Uterus (tissue), 4 donors: ENCODE data around the gene HYPK. TPM values are rescaled to one million over a fixed set of nuclear protein-coding genes. Genes with fewer than 3 reads are reported as not detected.

Source experiments
- DNase-seq, 2 donors: peaks; one replicate each; pipeline ENCODE4 v3.0.0-alpha.2; 2019 to 2020
- H3K27ac ChIP-seq, 2 donors: fragments of 200-600 bp; sonication (generic); 1 replicate in 1 of 2; 2 replicates in 1 of 2; pipeline ENCODE4 v1.5.1; 2016 to 2018
- H3K27me3 ChIP-seq, 2 donors: fragments of 200-600 bp; sonication (generic); one replicate each; pipeline ENCODE4 v1.5.1; 2018 to 2019; ENCODE audit warnings: control low read depth in 1 of 2
- H3K36me3 ChIP-seq, 2 donors: fragments of 200-600 bp; sonication (generic); one replicate each; pipeline ENCODE4 v1.5.1; 2019; ENCODE audit warnings: control low read depth in 1 of 2
- H3K4me1 ChIP-seq, 2 donors: fragments of 200-600 bp; sonication (generic); one replicate each; pipeline ENCODE4 v1.5.1; 2018 to 2019; ENCODE audit warnings: control low read depth in 1 of 2
- H3K4me3 ChIP-seq, 2 donors: fragments of 200-600 bp; sonication (generic); 1 replicate in 1 of 2; 2 replicates in 1 of 2; pipeline ENCODE4 v1.5.1; 2018 to 2019; ENCODE audit warnings: mild to moderate bottlenecking in 1 of 2
- H3K9me3 ChIP-seq, 2 donors: fragments of 200-600 bp; sonication (generic); one replicate each; pipeline ENCODE4 v1.5.1; 2019; ENCODE audit warnings: control low read depth in 1 of 2
- CTCF ChIP-seq, 4 experiments: fragments of 200-600 bp in 2 of 4; fragments of 450-650 bp in 2 of 4; sonication (generic) in 2 of 4; IDR thresholded peaks; one replicate each; pipeline ENCODE4 v1.5.1; 2016 to 2019; ENCODE audit warnings: antibody characterized with exemption in 4 of 4, mild to moderate bottlenecking in 2 of 4, moderate library complexity in 1 of 4
- POLR2A ChIP-seq, 2 donors: fragments of 450-650 bp; IDR thresholded peaks; one replicate each; pipeline ENCODE4 v1.6.1; 2016; ENCODE audit warnings: antibody characterized with exemption in 2 of 2, mild to moderate bottlenecking in 1 of 2, moderate library complexity in 1 of 2
- intact Hi-C: fragments of 100-400 bp; cut with DNase I; formaldehyde crosslinking; loops from one replicate; pipeline ENCODE4 v1.15.1; 2023; ENCODE audit warnings: low total_unique reads
- microRNA counts, 2 donors: library from miRNA; unstranded; fragments of <30 nt; microRNA quantifications; one replicate each; lab custom pipeline; 2016 to 2017
- microRNA-seq: library from miRNA; unstranded; fragments of <30 nt; microRNA quantifications from one replicate; pipeline ENCODE4, GENCODE V29; 2016; ENCODE audit warnings: borderline microRNAs expressed, borderline replicate concordance
- small RNA-seq: library from RNA; depleted of rRNA; stranded (forward); fragments of <200 nt; gene quantifications from one replicate; pipeline ENCODE3, GENCODE V24; 2016
- total RNA-seq, 4 donors: library from RNA; depleted of rRNA in 3 of 4; stranded (reverse); fragments of >200 nt in 3 of 4; gene quantifications; one replicate each; pipeline versions ENCODE4 v1.1.0 to v1.2.4, GENCODE V29; 2014 to 2023
- donor health status: DM: yes; HTN: yes; CAD: no.

The HYPK gene
- total RNA-seq, 4 donors from 2014 or later = 4.8 to 42.3 (median 14.1) TPM

- Histone ChIP-seq H3K27ac (no peak overlapping the region), H3K4me3 (no peak overlapping the region), H3K9me3 (no peaks in the 10 kb centered on the region), H3K36me3 (no peaks in the 10 kb centered on the region), H3K27me3 (no peaks in the 10 kb centered on the region), H3K4me1 (no peaks in the 10 kb centered on the region)
- no peak for DNase-seq
- intact Hi-C loops = no loop called here
- TF ChIP-seq POLR2A (IDR thresholded peaks at IDR 0.05) = no peak
- TF ChIP-seq CTCF (IDR thresholded peaks at IDR 0.05) = no peak
Observed at GRCh38 chr15:43845421-43845820, 45.0 kb downstream of the HYPK start.

- H3K27ac ChIP-seq = no peak overlapping the region
- no peak overlapping the region for H3K4me3 ChIP-seq
- TF ChIP-seq CTCF (IDR thresholded peaks at IDR 0.05) = no peak
- TF ChIP-seq POLR2A (IDR thresholded peaks at IDR 0.05) = no peak
- no peak for DNase-seq
- H3K36me3 ChIP-seq = no peaks in the 10 kb centered on the region
- H3K9me3 ChIP-seq = no peaks in the 10 kb centered on the region
- no peaks in the 10 kb centered on the region for H3K4me1 ChIP-seq
- intact Hi-C loops = no loop called here
- H3K27me3 ChIP-seq = no peaks in the 10 kb centered on the region
Observed at GRCh38 chr15:43851251-43851650, 50.9 kb downstream of the HYPK start.

GRCh38 chr15:43852607-43853006 lies 52.2 kb downstream of the HYPK start:
- Histone ChIP-seq H3K36me3 (no peaks in the 10 kb centered on the region), H3K4me3 (no peak overlapping the region), H3K4me1 (no peaks in the 10 kb centered on the region), H3K9me3 (no peaks in the 10 kb centered on the region), H3K27ac (no peak overlapping the region), H3K27me3 (no peaks in the 10 kb centered on the region)
- intact Hi-C loops = no loop called here
- TF ChIP-seq CTCF (IDR thresholded peaks at IDR 0.05) (no peak), POLR2A (IDR thresholded peaks at IDR 0.05) (no peak)
- no peak for DNase-seq

MicroRNAs within 50 kb of the gene (microRNA counts, 767-probe panel; counts per million panel counts)
- microRNA hsa-miR-1282 (lab: Ali Mortazavi, UCI) = 0 counts per million in 2 donors

Small RNAs within 50 kb of the gene (microRNA-seq; reads per million reads assigned to microRNA genes)
- not detected for gene MIR1282

Small RNAs within 50 kb of the gene (small RNA-seq; reads per million reads assigned to genes)
- not detected for gene MIR1282

Other genes starting within 250 kb of the HYPK start
- 10 to 100 TPM in 3 of 4 donors, 1 to 10 TPM in 1; 7.1 to 74.8 (median 42.6) TPM for gene PPIP5K1, start 210.4 kb upstream of the HYPK start, total RNA-seq
- under 1 TPM in 2 of 4 donors, not detected in 2; 0.29 to 0.90 TPM for gene CKMT1B, start 206.6 kb upstream of the HYPK start, total RNA-seq
- 1 to 10 TPM in 1 of 4 donors, under 1 TPM in 2, not detected in 1; under 0.01 to 2.3 (median 0.88) TPM for gene STRC, start 181.8 kb upstream of the HYPK start, total RNA-seq
- 10 to 100 TPM in 1 of 4 donors, 1 to 10 TPM in 2, under 1 TPM in 1; 0.51 to 18.9 (median 3.3) TPM for gene CATSPER2, start 151.8 kb upstream of the HYPK start, total RNA-seq
- gene CKMT1A, start 106.7 kb upstream of the HYPK start, total RNA-seq = not detected
- gene PDIA3, start 54.2 kb upstream of the HYPK start, total RNA-seq = 100 to 1,000 TPM in 3 of 4 donors, 10 to 100 TPM in 1; 82.6 to 264 (median 188) TPM
- gene ELL3, start 23.6 kb upstream of the HYPK start, total RNA-seq = 1 to 10 TPM in 2 of 4 donors, under 1 TPM in 1, not detected in 1; 0.59 to 9.6 (median 9.6) TPM
- gene SERF2, start 8.3 kb upstream of the HYPK start, total RNA-seq = 100 to 1,000 TPM; 131 to 715 (median 367) TPM
- under 1 TPM in 2 of 4 donors, not detected in 2; 0.28 to 0.49 TPM for gene SERINC4, start 379 bp upstream of the HYPK start, total RNA-seq
- gene MFAP1, start 24.1 kb downstream of the HYPK start, total RNA-seq = 10 to 100 TPM in 3 of 4 donors, 1 to 10 TPM in 1; 9.5 to 26.3 (median 15.1) TPM
- gene WDR76, start 26.4 kb downstream of the HYPK start, total RNA-seq = 100 to 1,000 TPM in 1 of 4 donors, 10 to 100 TPM in 1, 1 to 10 TPM in 1, under 1 TPM in 1; 0.59 to 114 (median 13.0) TPM